Ishikawa (cell line): ENCODE measurements around the gene GCN1.

ENCODE experiments used
- CEBPB ChIP-seq: IDR thresholded peaks from 2 replicates; pipeline ENCODE4 v1.6.1; 2012
- CREB1 ChIP-seq: IDR thresholded peaks from 2 replicates; pipeline ENCODE4 v1.6.1; 2012; ENCODE audit warnings: low read depth
- EGR1 ChIP-seq: IDR thresholded peaks from 2 replicates; pipeline ENCODE4 v1.6.1; 2012
- EP300 ChIP-seq: IDR thresholded peaks from 2 replicates; pipeline ENCODE4 v1.6.1; 2012; ENCODE audit warnings: borderline replicate concordance
- FOXM1 ChIP-seq: IDR thresholded peaks from 2 replicates; pipeline ENCODE4 v1.6.1; 2012; ENCODE audit warnings: low read depth, borderline replicate concordance
- NFIC ChIP-seq: IDR thresholded peaks from 2 replicates; pipeline ENCODE4 v1.6.1; 2012
- RAD21 ChIP-seq: IDR thresholded peaks from 2 replicates; pipeline ENCODE4 v1.6.1; 2012; ENCODE audit warnings: low read depth
- TAF1 ChIP-seq: IDR thresholded peaks from 2 replicates; pipeline ENCODE4 v1.6.1; 2012; ENCODE audit warnings: low read depth, mild to moderate bottlenecking
- TCF12 ChIP-seq: IDR thresholded peaks from 2 replicates; pipeline ENCODE4 v1.6.1; 2012; ENCODE audit warnings: low read depth
- TEAD4 ChIP-seq: IDR thresholded peaks from 2 replicates; pipeline ENCODE4 v1.6.1; 2012
- YY1 ChIP-seq: IDR thresholded peaks from 2 replicates; pipeline ENCODE4 v1.6.1; 2012; ENCODE audit warnings: low read depth
- ZBTB7A ChIP-seq: IDR thresholded peaks from 2 replicates; pipeline ENCODE4 v1.6.1; 2012; ENCODE audit warnings: low read depth
- TF ChIP-seq, protein P1 (sequence below): IDR thresholded peaks from 2 replicates; pipeline ENCODE4 v1.6.1; 2012
- TF ChIP-seq, protein P2 (sequence below): IDR thresholded peaks from 2 replicates; pipeline ENCODE4 v1.6.1; 2012
- TF ChIP-seq, protein P3 (sequence below): IDR thresholded peaks from 2 replicates; pipeline ENCODE4 v1.6.1; 2012; ENCODE audit warnings: low read depth, mild to moderate bottlenecking

Gene GCN1

DNA sequence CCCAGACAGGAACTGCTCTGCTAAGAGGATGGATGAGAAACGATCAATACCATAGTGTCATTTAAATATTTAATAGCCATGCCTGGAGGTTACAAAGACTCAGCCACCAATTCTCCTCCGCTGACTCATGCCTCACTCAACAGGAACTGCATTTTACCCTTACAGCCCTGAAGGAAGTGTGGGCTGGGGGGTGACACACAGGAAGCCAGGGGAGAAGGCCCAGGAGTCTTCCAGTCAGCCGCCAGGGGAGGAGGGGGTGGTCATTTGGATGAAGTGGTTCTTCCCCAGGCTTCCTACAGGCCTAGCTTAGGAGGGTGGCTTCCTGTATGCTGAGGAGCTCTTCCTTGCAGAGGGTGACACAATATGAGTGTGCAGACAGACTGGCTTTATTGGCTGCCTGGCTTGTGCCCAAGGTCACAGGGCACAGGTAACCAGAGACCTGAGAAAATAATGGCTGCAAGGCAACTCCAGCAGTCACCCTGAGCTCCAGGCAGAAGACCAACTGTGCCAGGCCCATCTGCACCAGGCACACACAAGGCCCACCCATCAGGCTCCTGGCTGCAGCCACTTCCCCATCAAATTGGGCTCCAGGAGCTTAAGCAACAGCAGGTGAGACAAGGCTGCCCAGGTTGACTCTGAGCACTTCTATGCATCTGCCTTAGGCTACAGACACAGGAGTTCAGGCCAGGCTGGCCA is 36.9 kb upstream of the GCN1 start:
- TF ChIP-seq, protein P1, sequence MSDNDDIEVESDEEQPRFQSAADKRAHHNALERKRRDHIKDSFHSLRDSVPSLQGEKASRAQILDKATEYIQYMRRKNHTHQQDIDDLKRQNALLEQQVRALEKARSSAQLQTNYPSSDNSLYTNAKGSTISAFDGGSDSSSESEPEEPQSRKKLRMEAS, result peak; percentile 43
- TF ChIP-seq NFIC, result peak; percentile 54
- TF ChIP-seq RAD21, result no peak; the same call in 1 of the 2 replicates
- TF ChIP-seq TCF12, result peak; percentile 63; the same call in 1 of the 2 replicates
- TF ChIP-seq YY1, result peak; percentile 60; the same call in 1 of the 2 replicates
- peak; percentile 55; the same call in 1 of the 2 replicates for TF ChIP-seq FOXM1
- TF ChIP-seq TAF1, result peak; percentile 12; the same call in 1 of the 2 replicates
- TF ChIP-seq TEAD4, result peak; percentile 60
- TF ChIP-seq EP300, result peak; percentile 73
- TF ChIP-seq EGR1, result no peak

DNA sequence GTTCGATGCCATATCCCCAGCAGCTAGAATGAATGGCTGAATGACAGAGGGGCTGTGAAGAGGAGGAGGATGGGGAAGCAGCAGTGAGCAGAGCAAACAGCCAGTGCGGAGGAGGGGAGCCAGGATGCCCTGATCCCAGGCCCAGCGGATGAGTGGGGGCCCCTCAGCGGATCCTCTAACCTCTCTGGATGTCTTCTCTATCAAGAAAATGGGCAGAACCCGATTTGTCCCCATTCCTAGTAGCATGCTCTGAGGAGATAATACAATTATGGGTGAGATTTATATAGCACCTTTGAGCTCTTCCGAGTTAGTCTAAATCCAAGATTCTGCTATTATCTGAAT is 36.4 kb upstream of the GCN1 start:
- TF ChIP-seq TEAD4 (no peak), CEBPB (no peak), RAD21 (no peak), YY1 (no peak), CREB1 (no peak)
- TF ChIP-seq, protein P2, sequence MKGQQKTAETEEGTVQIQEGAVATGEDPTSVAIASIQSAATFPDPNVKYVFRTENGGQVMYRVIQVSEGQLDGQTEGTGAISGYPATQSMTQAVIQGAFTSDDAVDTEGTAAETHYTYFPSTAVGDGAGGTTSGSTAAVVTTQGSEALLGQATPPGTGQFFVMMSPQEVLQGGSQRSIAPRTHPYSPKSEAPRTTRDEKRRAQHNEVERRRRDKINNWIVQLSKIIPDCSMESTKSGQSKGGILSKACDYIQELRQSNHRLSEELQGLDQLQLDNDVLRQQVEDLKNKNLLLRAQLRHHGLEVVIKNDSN, result no peak
- TF ChIP-seq, protein P1, result no peak

DNA sequence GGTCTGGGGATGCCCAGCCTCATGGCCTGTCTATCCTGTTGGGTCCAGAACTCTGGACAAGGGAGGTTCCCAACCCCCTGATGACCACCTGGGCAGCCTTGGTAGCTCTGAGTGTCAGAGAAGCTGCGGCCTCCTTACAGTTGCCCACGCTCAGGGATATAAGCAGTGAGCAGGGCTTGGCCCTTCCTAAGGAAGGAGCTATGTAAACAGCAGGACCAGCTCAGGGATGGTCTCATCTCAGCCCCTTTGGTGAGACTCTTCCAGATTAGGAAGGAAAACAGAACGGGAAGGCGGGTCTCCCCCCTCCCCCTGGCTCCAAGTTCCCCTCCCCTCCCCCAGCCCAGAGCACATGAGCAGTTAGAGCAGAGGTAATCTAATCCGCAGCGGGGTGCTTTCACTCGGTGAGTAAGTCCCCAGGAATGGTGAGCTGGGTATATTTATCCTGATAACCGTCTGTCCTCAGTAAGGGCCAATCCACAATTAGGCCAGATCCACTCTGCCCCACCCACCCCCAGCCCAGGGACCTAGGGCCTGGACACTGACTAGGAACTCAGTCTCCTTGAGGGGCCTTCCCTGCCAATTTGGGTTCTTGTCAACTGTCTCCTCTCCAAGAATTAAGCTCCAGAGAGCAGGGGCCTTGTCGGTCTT is 35.9 kb upstream of the GCN1 start:
- TF ChIP-seq EP300, result peak; percentile 78
- TF ChIP-seq, protein P2, result peak; percentile 63
- TF ChIP-seq TEAD4, result peak; percentile 86
- no peak for TF ChIP-seq RAD21
- TF ChIP-seq TCF12, result peak; percentile 78; the same call in 1 of the 2 replicates
- TF ChIP-seq EGR1, result no peak
- no peak for TF ChIP-seq ZBTB7A
- TF ChIP-seq CREB1, result no peak
- peak; percentile 67 for TF ChIP-seq NFIC
- no peak for TF ChIP-seq TAF1
- TF ChIP-seq YY1, result no peak
- TF ChIP-seq, protein P1, result peak; percentile 53; the same call in 1 of the 2 replicates
- TF ChIP-seq FOXM1, result no peak
- TF ChIP-seq, protein P3, sequence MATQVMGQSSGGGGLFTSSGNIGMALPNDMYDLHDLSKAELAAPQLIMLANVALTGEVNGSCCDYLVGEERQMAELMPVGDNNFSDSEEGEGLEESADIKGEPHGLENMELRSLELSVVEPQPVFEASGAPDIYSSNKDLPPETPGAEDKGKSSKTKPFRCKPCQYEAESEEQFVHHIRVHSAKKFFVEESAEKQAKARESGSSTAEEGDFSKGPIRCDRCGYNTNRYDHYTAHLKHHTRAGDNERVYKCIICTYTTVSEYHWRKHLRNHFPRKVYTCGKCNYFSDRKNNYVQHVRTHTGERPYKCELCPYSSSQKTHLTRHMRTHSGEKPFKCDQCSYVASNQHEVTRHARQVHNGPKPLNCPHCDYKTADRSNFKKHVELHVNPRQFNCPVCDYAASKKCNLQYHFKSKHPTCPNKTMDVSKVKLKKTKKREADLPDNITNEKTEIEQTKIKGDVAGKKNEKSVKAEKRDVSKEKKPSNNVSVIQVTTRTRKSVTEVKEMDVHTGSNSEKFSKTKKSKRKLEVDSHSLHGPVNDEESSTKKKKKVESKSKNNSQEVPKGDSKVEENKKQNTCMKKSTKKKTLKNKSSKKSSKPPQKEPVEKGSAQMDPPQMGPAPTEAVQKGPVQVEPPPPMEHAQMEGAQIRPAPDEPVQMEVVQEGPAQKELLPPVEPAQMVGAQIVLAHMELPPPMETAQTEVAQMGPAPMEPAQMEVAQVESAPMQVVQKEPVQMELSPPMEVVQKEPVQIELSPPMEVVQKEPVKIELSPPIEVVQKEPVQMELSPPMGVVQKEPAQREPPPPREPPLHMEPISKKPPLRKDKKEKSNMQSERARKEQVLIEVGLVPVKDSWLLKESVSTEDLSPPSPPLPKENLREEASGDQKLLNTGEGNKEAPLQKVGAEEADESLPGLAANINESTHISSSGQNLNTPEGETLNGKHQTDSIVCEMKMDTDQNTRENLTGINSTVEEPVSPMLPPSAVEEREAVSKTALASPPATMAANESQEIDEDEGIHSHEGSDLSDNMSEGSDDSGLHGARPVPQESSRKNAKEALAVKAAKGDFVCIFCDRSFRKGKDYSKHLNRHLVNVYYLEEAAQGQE, result no peak
- TF ChIP-seq CEBPB, result no peak

DNA sequence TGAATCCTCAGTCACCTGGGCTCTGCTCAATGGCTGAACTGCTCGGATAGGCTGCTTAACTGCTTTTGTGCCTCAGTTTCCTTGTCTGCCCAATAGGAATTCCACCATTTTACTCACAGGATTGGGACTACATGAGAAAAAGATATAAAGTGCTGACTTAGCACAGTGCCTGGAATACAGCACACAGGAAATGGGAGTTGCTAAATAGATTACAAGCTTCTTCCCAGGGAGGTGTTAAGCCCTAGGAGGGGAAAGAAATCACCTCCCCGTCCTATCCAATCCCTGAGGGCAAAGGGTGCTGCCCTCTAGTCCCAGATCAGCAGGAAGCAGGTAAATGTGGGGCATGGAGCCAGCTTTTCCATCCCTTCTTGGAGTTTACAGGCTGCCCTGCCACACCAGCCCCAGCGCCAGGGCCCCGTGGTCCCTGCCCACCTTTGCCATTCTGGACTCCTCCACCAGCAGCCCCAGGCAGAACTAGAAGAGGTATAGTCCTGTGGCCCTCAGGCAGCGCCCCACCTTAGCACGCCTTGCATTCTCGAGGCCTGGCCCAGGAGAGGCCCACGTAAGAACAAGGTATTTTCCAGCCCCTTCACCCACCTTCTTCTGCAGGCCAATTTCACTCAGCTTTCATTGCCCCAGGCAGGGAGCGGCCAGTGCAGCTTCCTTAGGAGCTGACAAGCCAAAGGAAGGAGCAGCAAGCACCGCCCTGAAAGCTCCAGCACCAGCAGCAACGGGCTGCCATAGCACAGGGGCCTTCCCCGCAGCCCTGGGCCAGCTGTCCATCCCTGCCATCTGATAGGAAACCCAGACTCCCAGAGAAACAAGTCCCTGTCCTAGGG is 35.2 kb upstream of the GCN1 start:
- 0 out of 2 replicates have a peak, but pooled peaks have one; percentile 14 for TF ChIP-seq EP300
- TF ChIP-seq RAD21, result no peak
- TF ChIP-seq, protein P1, result peak; percentile 58; the same call in 1 of the 2 replicates
- TF ChIP-seq CEBPB, result 0 out of 2 replicates have a peak, but pooled peaks have one; percentile 23

DNA sequence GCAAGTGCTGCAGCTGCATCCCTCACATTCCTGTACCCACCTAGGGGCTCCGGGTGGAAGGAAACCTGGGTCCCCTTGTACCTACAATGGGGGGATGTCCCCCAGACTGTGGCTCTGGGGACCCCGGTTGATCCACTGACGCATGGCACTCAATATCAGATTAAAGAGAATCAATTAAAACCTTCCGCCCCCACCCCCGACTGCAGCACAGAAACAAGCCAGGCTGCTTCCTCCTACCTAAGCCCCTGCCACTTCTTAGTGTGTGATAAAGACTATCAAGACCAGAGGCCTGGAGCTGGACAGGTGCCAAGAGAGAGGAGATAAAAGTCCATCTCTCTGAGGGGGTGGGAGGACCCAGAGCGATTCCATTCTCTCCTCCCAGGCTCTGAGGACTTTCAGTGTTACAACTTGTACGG is 34.6 kb upstream of the GCN1 start:
- TF ChIP-seq NFIC (peak; percentile 30; the same call in 1 of the 2 replicates), TCF12 (peak; percentile 92; the same call in 1 of the 2 replicates), TAF1 (0 out of 2 replicates have a peak, but pooled peaks have one; percentile 31), CREB1 (no peak), CEBPB (no peak), EP300 (peak; percentile 84; the same call in 1 of the 2 replicates), ZBTB7A (peak; percentile 90)
- TF ChIP-seq, protein P1, result 0 out of 2 replicates have a peak, but pooled peaks have one; percentile 2
